Esophagus muscularis mucosa (tissue), 3 donors: ENCODE data around the gene KRTAP5-11.

Experiments
- CTCF ChIP-seq, 3 experiments: fragments of 200-600 bp in 2 of 3; fragments of 450-650 bp in 1 of 3; sonication (generic) in 2 of 3; IDR thresholded peaks; one replicate each; pipeline ENCODE4 v1.5.1; 2017 to 2019; ENCODE audit warnings: antibody characterized with exemption in 3 of 3, mild to moderate bottlenecking in 2 of 3, moderate library complexity in 1 of 3
- EP300 ChIP-seq: sonication (generic); formaldehyde crosslinking; IDR thresholded peaks from one replicate; pipeline ENCODE4 v1.6.1; 2017; ENCODE audit warnings: antibody characterized with exemption

GRCh38 chr11:71539017-71539416 lies 43.7 kb downstream of the KRTAP5-11 start:
- no peak for TF ChIP-seq CTCF (IDR thresholded peaks at IDR 0.05)
- no peak for TF ChIP-seq EP300
